Measurements from ENCODE around the gene DENND1A.

DENND1A gene

DNA sequence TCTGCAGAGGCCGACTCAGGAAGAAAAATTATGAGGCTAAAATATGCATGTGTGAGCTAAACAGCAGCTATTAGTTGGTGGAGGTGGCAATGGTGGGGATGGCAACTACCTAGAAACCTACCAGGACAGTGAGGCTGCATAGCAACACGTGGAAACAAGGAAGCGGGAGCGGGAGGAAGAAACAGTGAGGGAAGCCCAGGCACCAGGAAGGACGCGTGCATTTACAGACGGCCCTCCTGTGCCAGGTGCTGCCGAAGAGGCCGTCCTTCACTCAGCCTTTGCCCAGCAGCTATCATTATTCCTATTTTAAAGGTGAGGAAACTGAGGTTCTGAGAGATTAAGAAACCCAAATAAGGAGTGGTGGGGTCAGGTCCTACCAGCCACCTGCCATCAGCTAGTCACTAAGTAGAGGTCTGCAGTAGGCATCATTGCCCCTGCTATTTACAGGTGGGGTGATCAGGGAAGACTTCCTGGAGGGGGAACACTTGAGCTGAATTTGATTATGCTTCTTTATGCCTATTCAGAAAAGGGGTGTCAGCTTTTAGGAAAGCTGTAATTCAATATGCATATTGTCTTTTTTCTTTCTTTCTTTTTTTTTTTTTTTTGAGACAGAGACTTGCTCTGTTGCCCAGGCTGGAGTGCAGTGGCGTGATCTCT lies 448.6 kb downstream of the DENND1A start:
- no peak for DNase-seq

DNA sequence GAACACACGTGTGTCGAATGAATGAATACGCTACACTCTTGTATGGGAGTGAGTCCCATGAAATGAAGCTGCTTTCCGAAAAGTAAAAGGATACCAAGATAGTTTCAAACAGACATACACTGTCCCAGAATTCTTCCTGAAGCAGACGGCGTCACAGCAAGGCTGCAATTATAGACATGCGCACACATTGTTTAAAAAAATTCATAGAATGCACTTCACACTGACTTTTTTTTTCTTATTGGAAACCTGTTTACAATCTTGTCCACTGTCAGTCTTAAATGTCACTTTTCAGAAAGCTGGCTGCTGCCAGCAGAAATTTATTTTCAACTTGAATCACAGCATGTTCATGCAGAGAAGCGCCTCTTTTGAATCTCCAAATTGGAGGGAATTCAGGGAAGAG lies 449.1 kb downstream of the DENND1A start:
- DNase-seq = no peak

DNA sequence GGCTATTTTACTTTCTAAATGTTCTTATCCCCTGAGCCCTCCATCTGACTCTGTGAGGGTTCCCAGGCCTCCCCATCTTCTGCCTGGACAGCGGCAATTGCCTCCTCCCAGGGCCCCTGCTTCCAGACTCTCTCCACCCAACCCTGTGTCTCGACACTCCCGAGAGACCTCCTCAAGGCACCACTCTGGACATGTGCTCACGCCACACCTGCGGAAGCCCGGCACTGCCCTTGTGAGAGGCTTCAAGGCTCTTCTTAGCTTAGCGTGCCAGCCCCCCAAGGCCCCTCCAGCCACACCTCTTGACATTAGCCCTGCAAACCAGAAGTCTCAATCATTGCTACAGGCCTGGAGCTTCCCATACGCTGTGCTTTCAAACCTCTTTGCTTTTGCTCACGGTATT lies 449.8 kb downstream of the DENND1A start:
- no peak for DNase-seq

DNA sequence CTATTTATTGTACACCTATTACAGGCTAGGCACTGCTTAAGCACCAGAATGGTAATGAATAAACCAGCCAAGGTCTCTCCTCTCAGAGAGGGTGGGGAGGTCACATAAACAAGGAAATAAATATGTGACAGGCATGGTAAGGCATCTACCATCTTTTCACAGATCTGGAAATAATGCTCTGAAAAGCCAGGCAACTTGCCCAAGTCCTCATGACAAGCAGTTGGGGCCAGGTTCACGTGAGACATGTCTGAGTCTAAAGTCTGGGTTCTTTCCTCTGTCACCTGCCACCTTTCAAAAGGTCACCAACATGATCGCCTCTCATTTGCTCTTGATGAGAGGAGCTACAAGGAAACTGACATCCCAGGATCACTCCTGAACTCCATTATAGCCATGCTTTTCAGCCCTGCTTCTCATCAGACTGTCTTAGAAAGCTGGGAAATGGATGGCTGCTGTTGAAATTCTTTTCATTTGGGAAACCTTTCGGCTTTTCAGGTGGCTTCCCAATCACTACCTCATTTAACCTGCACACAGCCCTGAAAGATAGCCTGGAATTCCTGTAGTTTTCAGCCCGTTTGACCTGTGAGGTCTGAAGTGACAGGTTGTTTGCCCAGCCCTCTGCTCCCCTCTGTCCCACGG lies 450.8 kb downstream of the DENND1A start:
- DNase-seq = no peak

DNA sequence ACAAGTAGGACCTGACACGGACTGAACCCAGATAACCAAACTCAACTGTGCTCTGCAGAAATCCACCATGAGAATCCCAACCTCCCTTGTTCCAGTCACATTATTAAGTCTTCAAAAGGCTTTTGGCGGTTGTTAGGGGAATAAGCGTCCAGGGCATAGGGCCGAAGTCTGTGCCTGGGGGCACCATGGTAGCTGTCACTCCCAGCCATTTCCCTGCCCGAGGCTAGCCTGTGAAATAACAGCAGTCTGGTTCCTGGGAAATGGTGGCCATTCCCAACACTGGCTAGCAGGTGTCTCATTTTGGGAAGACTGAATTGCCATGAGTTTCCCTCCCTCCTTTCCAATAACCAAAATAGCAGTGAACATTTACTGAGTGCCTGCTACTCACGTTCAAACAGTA lies 451.8 kb downstream of the DENND1A start:
- no peak for DNase-seq

DNA sequence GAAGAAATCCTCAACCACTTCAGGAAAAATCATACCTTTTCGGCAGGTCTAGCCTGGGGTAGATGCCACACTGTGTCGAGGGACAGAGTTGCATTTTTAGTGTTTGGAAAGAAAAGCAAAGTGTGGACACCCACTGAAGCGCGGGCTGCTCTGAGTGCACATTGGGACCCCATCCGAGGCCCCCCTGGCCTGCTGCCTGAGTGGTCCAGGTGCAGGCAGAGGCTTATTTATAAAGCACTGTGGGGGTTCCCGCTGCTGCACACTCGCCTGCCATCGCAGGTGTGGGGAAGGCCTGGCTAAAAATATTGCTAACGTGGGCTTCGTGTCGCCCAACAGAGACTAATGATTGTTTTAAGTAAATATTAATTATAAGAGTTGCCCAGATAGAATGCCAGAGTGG lies 454.5 kb downstream of the DENND1A start:
- DNase-seq = no peak

- DNase-seq = no peak
These were observed 456.9 kb downstream of the DENND1A start for GRCh38 chr9:123472862-123473614.

- peak; percentile 4 to 8 for DNase-seq
These were observed 457.9 kb downstream of the DENND1A start for GRCh38 chr9:123471843-123472570.

- no peak for DNase-seq
These were observed 458.7 kb downstream of the DENND1A start for GRCh38 chr9:123470991-123471770.

DNA sequence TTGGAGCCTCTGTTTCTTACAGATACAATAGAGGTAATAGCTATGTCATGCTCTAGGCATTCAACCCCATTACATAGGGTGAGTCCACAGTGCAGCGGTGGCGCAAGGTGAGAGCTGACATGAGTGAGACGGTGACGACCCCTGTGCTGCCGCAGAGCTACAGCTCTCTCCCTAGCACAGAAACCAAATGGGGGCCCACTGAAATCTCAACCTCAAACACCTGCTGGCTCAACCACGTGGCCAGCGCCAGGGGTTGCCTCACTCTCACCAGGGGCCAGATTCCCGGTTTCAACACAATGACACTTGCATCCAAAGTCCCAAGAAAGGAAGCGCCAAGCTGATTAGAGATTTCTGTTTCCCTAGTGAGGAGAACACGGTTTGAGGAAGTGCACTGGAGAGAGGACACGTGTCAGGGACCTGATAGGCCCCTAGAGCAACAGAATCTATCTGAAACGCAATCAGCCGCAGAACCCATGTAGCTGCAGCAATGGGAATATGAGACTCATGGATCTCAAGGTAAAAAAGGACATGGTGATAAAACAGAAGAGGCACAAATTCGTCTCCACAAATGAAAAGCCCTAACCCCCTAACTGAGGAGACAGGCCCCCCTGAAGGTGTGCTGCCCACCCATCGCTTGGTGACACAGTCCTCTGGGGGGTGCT lies 459.7 kb downstream of the DENND1A start:
- peak; percentile 37 to 64 for DNase-seq

DNA sequence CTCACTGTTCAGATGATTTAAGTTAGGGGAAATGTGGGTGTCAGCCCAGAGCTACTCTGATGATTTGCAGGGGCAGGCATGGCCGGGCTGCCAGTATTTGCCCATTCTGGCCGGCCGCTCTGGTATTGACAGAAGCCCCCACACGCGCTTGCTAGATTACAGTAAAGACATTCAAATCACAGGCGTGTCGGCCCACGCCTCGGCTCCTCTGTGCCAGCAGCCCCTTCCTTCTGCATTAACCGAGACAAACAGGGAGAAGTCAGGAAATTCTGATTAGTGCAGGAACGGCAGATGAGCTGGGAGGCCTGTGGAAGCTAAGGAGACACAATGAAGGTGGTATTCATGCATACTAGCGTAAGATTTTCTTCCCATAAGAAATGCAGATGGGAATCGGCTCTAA lies 460.6 kb downstream of the DENND1A start:
- no peak for DNase-seq

DNA sequence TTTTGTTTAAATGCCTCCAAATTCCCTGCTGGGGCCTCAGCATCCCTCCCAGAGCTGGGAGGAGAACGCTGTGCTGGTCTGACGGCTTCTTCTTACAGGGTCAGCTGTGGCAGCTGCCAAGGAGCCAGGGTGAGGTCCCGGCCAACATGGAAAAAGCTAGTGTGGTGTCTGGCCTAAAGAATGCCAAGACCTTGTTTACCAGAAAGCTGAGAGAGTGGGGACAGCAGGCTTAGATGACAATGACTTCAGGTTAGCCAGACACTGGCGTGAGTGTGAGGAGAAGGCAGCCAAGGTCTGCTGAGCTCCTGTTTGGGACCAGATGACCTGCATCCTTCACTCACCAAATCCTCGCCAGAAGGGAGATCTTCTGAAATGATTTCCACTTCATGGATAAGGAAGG lies 461.4 kb downstream of the DENND1A start:
- no peak for DNase-seq

GRCh38 chr9:123465304-123465703 lies 464.6 kb downstream of the DENND1A start:
- DNase-seq = no peak

DNA sequence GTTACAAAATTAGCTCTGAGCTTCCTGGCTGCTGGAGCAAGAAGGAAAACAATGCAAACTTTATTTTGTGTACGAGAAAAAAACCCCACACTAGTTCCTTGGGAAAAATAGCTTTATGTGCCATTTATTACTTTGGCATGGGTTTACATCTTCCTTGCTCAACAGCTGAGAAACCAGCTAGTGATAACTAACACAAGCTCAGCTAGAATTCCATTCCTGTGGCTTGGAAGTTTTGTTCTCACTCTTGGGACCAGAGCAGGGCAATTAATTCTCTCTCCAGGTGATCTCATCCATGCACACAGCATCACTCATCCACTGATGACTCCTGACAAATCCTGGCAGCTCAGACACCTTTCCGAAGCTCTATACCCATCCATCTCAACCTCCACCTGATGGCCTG lies 469.8 kb downstream of the DENND1A start:
- DNase-seq = no peak

DNA sequence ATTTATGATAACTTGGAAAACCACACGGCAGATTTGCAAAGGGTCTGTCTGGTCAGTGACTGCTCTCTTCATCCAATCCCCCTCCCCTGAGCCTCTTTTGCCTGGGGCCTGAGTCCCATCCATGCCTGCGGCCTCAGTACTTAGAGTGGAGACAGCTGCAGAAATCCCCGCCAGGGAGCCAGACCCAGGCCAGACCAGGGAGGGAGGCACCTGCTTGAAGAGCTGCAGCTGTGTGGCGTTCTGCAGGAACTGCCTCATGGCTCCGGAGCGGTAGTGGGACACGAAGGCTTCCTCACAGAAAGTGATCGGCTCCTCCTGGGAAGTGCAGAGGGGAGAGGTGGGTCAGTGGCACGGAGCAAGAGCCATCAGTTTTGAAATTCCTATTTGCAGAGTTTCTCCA lies 472.3 kb downstream of the DENND1A start:
- DNase-seq = no peak

DNA sequence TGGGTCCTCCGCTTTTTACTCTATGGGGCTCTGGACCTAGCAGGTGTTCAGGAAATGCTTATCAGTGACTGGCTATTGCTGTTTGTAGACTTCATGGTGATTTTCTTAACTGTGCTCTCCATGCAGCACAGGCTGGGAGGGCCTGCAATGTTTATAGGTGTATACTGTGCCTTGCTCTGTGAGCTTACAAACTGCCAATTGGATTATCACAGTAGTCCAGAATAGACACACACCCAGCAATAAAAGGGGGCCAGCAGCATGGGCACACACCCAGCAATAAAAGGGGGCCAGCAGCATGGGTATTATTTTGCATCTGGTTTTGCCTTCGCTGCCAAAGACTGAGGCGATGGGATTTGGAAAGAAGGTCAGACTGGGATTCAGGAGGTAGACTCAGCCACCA lies 473.9 kb downstream of the DENND1A start:
- DNase-seq = no peak

GRCh38 chr9:123455187-123455586 lies 474.7 kb downstream of the DENND1A start:
- DNase-seq = no peak

- DNase-seq = no peak
These were observed 475.6 kb downstream of the DENND1A start for GRCh38 chr9:123454361-123454760.

GRCh38 chr9:123453831-123454321 lies 476.1 kb downstream of the DENND1A start:
- DNase-seq = no peak

GRCh38 chr9:123453076-123453667 lies 476.8 kb downstream of the DENND1A start:
- DNase-seq = no peak

DNA sequence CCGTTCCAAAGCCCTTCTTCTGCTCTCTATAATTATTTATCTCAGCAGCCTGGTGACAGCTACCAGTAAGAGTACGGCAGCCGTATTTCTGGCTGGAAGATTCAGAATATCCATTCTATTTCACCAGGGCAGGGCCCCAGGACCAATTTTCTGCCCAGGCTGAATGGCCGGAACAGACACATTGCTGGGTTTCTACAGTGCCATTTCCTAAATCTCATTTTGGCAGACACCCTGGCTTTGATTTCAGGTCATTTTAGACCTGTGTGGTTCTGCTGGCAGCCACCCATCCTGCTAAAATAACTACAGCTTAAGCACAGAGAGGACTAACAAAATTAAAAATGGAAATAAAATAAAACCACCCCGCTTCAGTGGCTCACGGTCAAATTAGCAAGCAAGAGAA lies 478.9 kb downstream of the DENND1A start:
- no peak for DNase-seq
